WTC11 (cell line): ENCODE data around the gene TKT.

Experiments used
- ATF1 ChIP-seq: sonication (generic); formaldehyde crosslinking; IDR thresholded peaks from 2 replicates; pipeline ENCODE4 v1.8.1; 2023; ENCODE audit warnings: mild to moderate bottlenecking, moderate library complexity, missing genetic modification reagents
- CREB1 ChIP-seq: sonication (generic); formaldehyde crosslinking; IDR thresholded peaks from 2 replicates; pipeline ENCODE4 v1.8.0; 2023; ENCODE audit warnings: mild to moderate bottlenecking, missing genetic modification reagents
- CREM ChIP-seq: sonication (generic); formaldehyde crosslinking; IDR thresholded peaks from 2 replicates; pipeline ENCODE4 v1.8.1; 2022; ENCODE audit warnings: mild to moderate bottlenecking, missing genetic modification reagents, moderate library complexity
- IRF2 ChIP-seq: sonication (generic); formaldehyde crosslinking; IDR thresholded peaks from 2 replicates; pipeline ENCODE4 v1.8.0; 2022; ENCODE audit warnings: low read depth, missing genetic modification reagents, borderline replicate concordance
- ZBTB43 ChIP-seq: sonication (generic); formaldehyde crosslinking; IDR thresholded peaks from 2 replicates; pipeline ENCODE4 v1.8.1; 2023; ENCODE audit warnings: mild to moderate bottlenecking, missing genetic modification reagents
- ZNF416 ChIP-seq: fragments of 250-450 bp; sonication (Bioruptor Pico); IDR thresholded peaks from 2 replicates; pipeline ENCODE4 v1.9.0; 2021; ENCODE audit warnings: mild to moderate bottlenecking, inconsistent platforms
- TF ChIP-seq, protein P1 (sequence below): sonication (generic); formaldehyde crosslinking; IDR thresholded peaks from 2 replicates; pipeline ENCODE4 v1.8.0; 2023; ENCODE audit warnings: mild to moderate bottlenecking, missing genetic modification reagents
- TF ChIP-seq, protein P2 (sequence below): sonication (generic); formaldehyde crosslinking; IDR thresholded peaks from 2 replicates; pipeline ENCODE4 v1.8.0; 2022; ENCODE audit warnings: mild to moderate bottlenecking, missing genetic modification reagents
- TF ChIP-seq, protein P3 (sequence below): fragments of 200-600 bp; IDR thresholded peaks from 2 replicates; pipeline ENCODE4 v1.8.0; 2022; ENCODE audit warnings: antibody characterized with exemption
- TF ChIP-seq, protein P4 (sequence below): sonication (generic); formaldehyde crosslinking; IDR thresholded peaks from 2 replicates; pipeline ENCODE4 v1.8.1; 2022; ENCODE audit warnings: low read depth, mild to moderate bottlenecking, moderate library complexity, missing genetic modification reagents, borderline replicate concordance

GRCh38 chr3:53226142-53226840 lies 29.5 kb downstream of the TKT start:
- TF ChIP-seq, protein P1, sequence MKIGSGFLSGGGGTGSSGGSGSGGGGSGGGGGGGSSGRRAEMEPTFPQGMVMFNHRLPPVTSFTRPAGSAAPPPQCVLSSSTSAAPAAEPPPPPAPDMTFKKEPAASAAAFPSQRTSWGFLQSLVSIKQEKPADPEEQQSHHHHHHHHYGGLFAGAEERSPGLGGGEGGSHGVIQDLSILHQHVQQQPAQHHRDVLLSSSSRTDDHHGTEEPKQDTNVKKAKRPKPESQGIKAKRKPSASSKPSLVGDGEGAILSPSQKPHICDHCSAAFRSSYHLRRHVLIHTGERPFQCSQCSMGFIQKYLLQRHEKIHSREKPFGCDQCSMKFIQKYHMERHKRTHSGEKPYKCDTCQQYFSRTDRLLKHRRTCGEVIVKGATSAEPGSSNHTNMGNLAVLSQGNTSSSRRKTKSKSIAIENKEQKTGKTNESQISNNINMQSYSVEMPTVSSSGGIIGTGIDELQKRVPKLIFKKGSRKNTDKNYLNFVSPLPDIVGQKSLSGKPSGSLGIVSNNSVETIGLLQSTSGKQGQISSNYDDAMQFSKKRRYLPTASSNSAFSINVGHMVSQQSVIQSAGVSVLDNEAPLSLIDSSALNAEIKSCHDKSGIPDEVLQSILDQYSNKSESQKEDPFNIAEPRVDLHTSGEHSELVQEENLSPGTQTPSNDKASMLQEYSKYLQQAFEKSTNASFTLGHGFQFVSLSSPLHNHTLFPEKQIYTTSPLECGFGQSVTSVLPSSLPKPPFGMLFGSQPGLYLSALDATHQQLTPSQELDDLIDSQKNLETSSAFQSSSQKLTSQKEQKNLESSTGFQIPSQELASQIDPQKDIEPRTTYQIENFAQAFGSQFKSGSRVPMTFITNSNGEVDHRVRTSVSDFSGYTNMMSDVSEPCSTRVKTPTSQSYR (CRISPR knock-in tag), result no peak
- TF ChIP-seq IRF2 (CRISPR knock-in tag) (no peak), ATF1 (CRISPR knock-in tag) (no peak), ZBTB43 (CRISPR knock-in tag) (no peak), CREM (no peak), ZNF416 (CRISPR knock-in tag) (no peak), CREB1 (CRISPR knock-in tag) (no peak)
- TF ChIP-seq, protein P2, sequence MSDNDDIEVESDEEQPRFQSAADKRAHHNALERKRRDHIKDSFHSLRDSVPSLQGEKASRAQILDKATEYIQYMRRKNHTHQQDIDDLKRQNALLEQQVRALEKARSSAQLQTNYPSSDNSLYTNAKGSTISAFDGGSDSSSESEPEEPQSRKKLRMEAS, result no peak
- TF ChIP-seq, protein P3, sequence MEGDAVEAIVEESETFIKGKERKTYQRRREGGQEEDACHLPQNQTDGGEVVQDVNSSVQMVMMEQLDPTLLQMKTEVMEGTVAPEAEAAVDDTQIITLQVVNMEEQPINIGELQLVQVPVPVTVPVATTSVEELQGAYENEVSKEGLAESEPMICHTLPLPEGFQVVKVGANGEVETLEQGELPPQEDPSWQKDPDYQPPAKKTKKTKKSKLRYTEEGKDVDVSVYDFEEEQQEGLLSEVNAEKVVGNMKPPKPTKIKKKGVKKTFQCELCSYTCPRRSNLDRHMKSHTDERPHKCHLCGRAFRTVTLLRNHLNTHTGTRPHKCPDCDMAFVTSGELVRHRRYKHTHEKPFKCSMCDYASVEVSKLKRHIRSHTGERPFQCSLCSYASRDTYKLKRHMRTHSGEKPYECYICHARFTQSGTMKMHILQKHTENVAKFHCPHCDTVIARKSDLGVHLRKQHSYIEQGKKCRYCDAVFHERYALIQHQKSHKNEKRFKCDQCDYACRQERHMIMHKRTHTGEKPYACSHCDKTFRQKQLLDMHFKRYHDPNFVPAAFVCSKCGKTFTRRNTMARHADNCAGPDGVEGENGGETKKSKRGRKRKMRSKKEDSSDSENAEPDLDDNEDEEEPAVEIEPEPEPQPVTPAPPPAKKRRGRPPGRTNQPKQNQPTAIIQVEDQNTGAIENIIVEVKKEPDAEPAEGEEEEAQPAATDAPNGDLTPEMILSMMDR, result no peak
- TF ChIP-seq, protein P4, sequence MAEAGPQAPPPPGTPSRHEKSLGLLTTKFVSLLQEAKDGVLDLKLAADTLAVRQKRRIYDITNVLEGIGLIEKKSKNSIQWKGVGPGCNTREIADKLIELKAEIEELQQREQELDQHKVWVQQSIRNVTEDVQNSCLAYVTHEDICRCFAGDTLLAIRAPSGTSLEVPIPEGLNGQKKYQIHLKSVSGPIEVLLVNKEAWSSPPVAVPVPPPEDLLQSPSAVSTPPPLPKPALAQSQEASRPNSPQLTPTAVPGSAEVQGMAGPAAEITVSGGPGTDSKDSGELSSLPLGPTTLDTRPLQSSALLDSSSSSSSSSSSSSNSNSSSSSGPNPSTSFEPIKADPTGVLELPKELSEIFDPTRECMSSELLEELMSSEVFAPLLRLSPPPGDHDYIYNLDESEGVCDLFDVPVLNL, result no peak
